GM12872 (cell line): Measurements from ENCODE around the gene OR2H2.

Experiments used
- TF ChIP-seq, protein P1 (sequence below): IDR thresholded peaks from 3 replicates; pipeline ENCODE4 v1.5.1; 2011; ENCODE audit warnings: low read depth, mild to moderate bottlenecking, low read length, moderate library complexity; ENCODE audit not compliant: insufficient read depth

The OR2H2 gene

DNA sequence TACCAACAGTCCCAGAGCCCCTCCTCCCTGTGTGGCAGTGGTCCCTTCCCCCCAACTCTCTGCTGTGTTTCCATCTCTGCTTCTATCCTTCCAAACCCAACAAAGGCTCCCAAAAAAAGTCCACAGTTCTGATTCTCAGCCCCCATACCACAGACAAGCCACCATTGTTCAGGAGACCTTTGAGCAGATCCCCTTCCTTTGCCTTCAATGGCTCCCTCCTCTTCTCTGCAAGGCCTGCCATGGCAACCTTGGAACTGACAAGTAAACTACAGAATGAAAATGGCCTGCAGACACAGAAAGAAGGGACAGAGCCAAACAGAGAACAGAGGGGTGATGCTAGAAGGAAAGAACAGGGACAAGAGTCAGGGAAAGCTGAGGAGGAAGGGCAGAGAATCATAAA, 23.2 kb downstream of the OR2H2 start:
- TF ChIP-seq, protein P1, sequence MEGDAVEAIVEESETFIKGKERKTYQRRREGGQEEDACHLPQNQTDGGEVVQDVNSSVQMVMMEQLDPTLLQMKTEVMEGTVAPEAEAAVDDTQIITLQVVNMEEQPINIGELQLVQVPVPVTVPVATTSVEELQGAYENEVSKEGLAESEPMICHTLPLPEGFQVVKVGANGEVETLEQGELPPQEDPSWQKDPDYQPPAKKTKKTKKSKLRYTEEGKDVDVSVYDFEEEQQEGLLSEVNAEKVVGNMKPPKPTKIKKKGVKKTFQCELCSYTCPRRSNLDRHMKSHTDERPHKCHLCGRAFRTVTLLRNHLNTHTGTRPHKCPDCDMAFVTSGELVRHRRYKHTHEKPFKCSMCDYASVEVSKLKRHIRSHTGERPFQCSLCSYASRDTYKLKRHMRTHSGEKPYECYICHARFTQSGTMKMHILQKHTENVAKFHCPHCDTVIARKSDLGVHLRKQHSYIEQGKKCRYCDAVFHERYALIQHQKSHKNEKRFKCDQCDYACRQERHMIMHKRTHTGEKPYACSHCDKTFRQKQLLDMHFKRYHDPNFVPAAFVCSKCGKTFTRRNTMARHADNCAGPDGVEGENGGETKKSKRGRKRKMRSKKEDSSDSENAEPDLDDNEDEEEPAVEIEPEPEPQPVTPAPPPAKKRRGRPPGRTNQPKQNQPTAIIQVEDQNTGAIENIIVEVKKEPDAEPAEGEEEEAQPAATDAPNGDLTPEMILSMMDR, result no peak

DNA sequence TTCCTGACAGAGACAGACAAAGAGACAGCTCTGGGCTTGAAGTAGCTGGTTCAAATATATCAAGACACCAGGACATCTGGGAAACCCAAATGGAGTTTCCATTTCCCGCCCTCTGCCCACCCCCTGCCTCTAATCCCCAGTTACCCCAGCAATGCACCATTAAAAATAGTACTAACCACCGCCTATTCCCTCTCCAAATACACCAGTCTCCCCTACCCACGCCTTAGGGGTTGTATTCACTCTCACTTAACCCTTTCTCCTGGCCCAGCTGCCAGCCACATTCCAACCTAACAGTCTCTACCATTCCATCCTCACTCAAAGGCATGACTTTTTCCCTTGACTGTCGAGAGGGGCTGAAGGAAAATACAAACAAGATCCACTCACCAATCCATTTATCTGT, 25.6 kb downstream of the OR2H2 start:
- TF ChIP-seq, protein P1, result no peak

DNA sequence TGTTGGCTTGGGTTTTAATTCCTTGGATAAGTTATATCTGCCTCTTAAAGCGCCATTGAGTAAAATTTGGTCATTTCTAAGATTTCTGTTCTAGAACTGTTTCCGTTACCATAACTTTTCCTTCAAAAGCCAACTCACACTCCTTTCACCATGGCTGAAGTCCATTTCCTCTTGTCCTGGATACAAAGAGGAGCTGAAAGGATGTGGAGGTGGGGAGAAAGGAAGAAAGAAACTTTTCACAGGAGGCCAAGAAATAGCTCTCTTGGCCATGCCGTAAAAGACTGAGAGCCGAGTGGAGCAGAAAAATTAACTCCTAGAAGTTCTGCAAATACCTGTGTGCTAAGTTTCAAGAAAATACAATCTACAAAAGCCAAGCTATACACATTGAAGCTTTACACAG, 26.5 kb downstream of the OR2H2 start:
- TF ChIP-seq, protein P1, result no peak

GRCh38 chr6:29617782-29618554, 33.0 kb downstream of the OR2H2 start:
- TF ChIP-seq, protein P1, result peak; percentile 56

GRCh38 chr6:29619578-29620160, 34.7 kb downstream of the OR2H2 start:
- TF ChIP-seq, protein P1, result no peak

DNA sequence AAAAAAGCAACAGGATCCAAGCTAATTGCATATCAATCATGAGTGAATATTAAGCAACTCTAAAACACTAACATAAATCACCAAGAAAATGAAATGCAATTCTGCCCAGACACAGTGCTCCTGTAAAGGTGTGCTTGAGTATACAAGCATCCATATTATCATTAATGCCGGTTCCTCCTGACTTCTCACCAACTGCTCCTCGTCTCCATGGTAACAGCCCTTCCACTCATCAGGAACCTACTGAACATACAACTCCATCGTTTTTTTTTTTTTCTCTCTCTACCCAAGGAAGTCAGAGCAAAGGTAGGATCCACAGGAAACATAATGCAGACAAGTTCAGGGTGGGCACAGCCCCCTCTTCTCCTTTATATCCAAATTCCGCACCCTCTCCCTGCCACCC, 35.7 kb downstream of the OR2H2 start:
- TF ChIP-seq, protein P1, result no peak

DNA sequence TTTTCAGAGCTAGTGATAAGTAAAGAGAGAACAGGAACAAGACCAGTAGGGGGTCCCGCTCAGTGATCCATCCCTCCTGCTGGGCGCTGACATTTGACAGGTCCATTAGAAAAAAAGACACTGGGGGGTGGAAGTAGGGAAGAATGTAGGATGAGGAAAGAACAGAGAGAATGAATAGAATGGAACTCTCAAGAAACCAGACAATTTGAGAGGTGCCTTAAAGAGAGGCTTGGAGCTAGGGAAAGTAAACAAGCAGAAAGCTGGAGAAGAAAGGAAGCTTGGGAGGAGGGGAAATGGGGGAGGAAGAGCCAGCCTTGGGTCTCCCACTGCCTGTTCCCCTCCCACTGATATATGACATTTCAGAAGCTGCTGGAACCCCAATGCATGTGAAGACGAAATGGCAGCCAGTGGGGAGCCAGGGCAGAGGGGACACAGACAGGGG, 39.6 kb downstream of the OR2H2 start:
- TF ChIP-seq, protein P1, result no peak
